GM12878 (cell line): ENCODE measurements around the gene JPT1. TPM values are rescaled to one million over a fixed set of nuclear protein-coding genes. Genes with fewer than 3 reads are reported as not detected.

Experiments
- ATAC-seq: fragments of 200-7000 bp; cut with Tn5 transposase; 3 replicates; pipeline ENCODE4 v1.9.1; 2020; ENCODE audit warnings: mild to moderate bottlenecking, moderate library complexity
- BruUV-seq: library from RNA; stranded (reverse); fragments of 400-500 nt; replicated peaks from 2 replicates; lab custom pipeline; 2021; lab: Mats Ljungman, UMichigan
- CTCF ChIA-PET: fragments of 300-600 bp; sonication (Branson Sonifier 250); formaldehyde crosslinking; extraction: SDS; loops from one replicate; lab custom pipeline; 2021; ENCODE audit warnings: inconsistent platforms; lab: Yijun Ruan, JAX
- POLR2A ChIA-PET: fragments of 350-600 bp; formaldehyde crosslinking; extraction: SDS; loops from one replicate; lab custom pipeline; 2021; ENCODE audit warnings: inconsistent platforms; lab: Charles Lee
- RAD21 ChIA-PET: fragments of 300-600 bp; sonication (Branson Sonifier 250); formaldehyde crosslinking; loops from one replicate; lab custom pipeline; 2023; ENCODE audit warnings: antibody characterized with exemption; ENCODE audit not compliant: unreplicated experiment; lab: Charles Lee
- SMC1A ChIA-PET: fragments of 300-600 bp; sonication (Branson Sonifier 250); formaldehyde crosslinking; loops from one replicate; lab custom pipeline; 2023; ENCODE audit not compliant: unreplicated experiment, uncharacterized antibody; lab: Charles Lee
- DNase-seq: peaks from one replicate; pipeline ENCODE4 v3.0.0-alpha.2; 2011; ENCODE audit warnings: low read depth, low spot score
- FAIRE-seq: peaks from 3 replicates; lab custom pipeline; 2011; peaks lifted over from hg19 to GRCh38; lab: Jason Lieb, UNC
- H2AFZ ChIP-seq: 2 replicates; pipeline ENCODE4 v1.6.0; 2011; ENCODE audit warnings: low read depth, low read length, control low read depth; ENCODE audit not compliant: control insufficient read depth
- H3K27ac ChIP-seq: 2 replicates; pipeline ENCODE4 v1.5.1; 2011; ENCODE audit warnings: control low read depth; ENCODE audit not compliant: control insufficient read depth, insufficient read depth
- H3K27me3 ChIP-seq, 2 experiments: replicated peaks in 1 of 2; 2 replicates each; pipeline versions ENCODE4 v1.6.0 to v1.6.1; 2011; ENCODE audit warnings: low read length in 1 of 2; ENCODE audit not compliant: control insufficient read depth in 2 of 2, insufficient read depth in 2 of 2
- H3K36me3 ChIP-seq, 2 experiments: 2 replicates each; pipeline ENCODE4 v1.5.1; 2011; ENCODE audit warnings: low read length in 1 of 2; ENCODE audit not compliant: control insufficient read depth in 2 of 2, insufficient read depth in 2 of 2
- H3K4me1 ChIP-seq: 2 replicates; pipeline ENCODE4 v1.6.1; 2011; ENCODE audit warnings: mild to moderate bottlenecking, low read length, moderate library complexity, mixed read lengths; ENCODE audit not compliant: control insufficient read depth, insufficient read depth
- H3K4me2 ChIP-seq: 2 replicates; pipeline ENCODE4 v1.6.0; 2011; ENCODE audit warnings: control low read depth; ENCODE audit not compliant: control insufficient read depth, insufficient read depth
- H3K4me3 ChIP-seq: fragments of 200-600 bp; sonication (generic); 2 replicates; pipeline ENCODE4 v1.5.1; 2016
- H3K79me2 ChIP-seq: 2 replicates; pipeline ENCODE4 v1.6.0; 2011; ENCODE audit warnings: low read length; ENCODE audit not compliant: control insufficient read depth, insufficient read depth
- H3K9ac ChIP-seq: 2 replicates; pipeline ENCODE4 v1.8.0; 2011; ENCODE audit warnings: low read length, control low read depth, mixed read lengths; ENCODE audit not compliant: control insufficient read depth, insufficient read depth
- H3K9me3 ChIP-seq: replicated peaks from 3 replicates; pipeline ENCODE4 v1.5.1; 2011; ENCODE audit warnings: mild to moderate bottlenecking, low read length; ENCODE audit not compliant: control insufficient read depth, insufficient read depth
- H4K20me1 ChIP-seq: 2 replicates; pipeline ENCODE4 v1.6.0; 2011; ENCODE audit not compliant: control insufficient read depth, insufficient read depth
- CBX5 ChIP-seq: sonication (generic); IDR thresholded peaks from 2 replicates; pipeline ENCODE4 v1.6.1; 2016; ENCODE audit warnings: low read depth, moderate library complexity, mild to moderate bottlenecking, inconsistent platforms
- FOS ChIP-seq: IDR thresholded peaks from 3 replicates; pipeline ENCODE4 v1.6.1; 2011; ENCODE audit warnings: borderline replicate concordance; ENCODE audit not compliant: insufficient read length; ENCODE audit errors: extremely low read depth
- HCFC1 ChIP-seq: fragments of 150-350 bp; IDR thresholded peaks from 2 replicates; pipeline ENCODE4 v1.6.1; 2014; ENCODE audit warnings: low read length
- IKZF1 ChIP-seq: fragments of 450-650 bp; conservative IDR thresholded peaks from 2 replicates; pipeline ENCODE4 v1.6.1; 2017; ENCODE audit warnings: antibody characterized with exemption, mild to moderate bottlenecking
- KAT2A ChIP-seq: conservative IDR thresholded peaks from 2 replicates; pipeline ENCODE4 v1.6.1; 2011; ENCODE audit warnings: low read depth, low read length; ENCODE audit not compliant: control insufficient read depth
- MYC ChIP-seq: IDR thresholded peaks from 2 replicates; pipeline ENCODE4 v1.6.1; 2011; ENCODE audit warnings: mild to moderate bottlenecking, low read length, moderate library complexity, inconsistent platforms; ENCODE audit not compliant: insufficient read depth, insufficient replicate concordance, insufficient read length, severe bottlenecking
- REST ChIP-seq: IDR thresholded peaks from 2 replicates; pipeline ENCODE4 v1.6.1; 2012; ENCODE audit warnings: mild to moderate bottlenecking, low read depth, low read length
- USF1 ChIP-seq: IDR thresholded peaks from 2 replicates; pipeline ENCODE4 v1.6.1; 2011; ENCODE audit warnings: borderline replicate concordance, low read depth, mild to moderate bottlenecking, moderate library complexity, mixed read lengths, low read length; ENCODE audit not compliant: insufficient read depth; ENCODE audit errors: extremely low read length
- WGBS: methylation state at CpG from one replicate; pipeline ENCODE4 v1.1.6; 2016; ENCODE audit warnings: low lambda C conversion rate; ENCODE audit not compliant: insufficient replicate concordance, insufficient coverage; ENCODE audit errors: missing lambda C conversion rate; 5-methylcytosine and 5-hydroxymethylcytosine counted together
- in situ Hi-C: fragments of 300-500 bp; cut with MboI; formaldehyde crosslinking; loops from 9 replicates; pipeline ENCODE4 v1.14.3; 2018; ENCODE audit warnings: mixed read lengths
- intact Hi-C: fragments of 100-400 bp; cut with micrococcal nuclease; formaldehyde crosslinking; loops from one replicate; pipeline ENCODE4 v1.14.2; 2022; ENCODE audit not compliant: unreplicated experiment
- polyA plus RNA-seq, 11 experiments: library from polyadenylated mRNA; depleted of rRNA in 4 of 11; unstranded in 6 of 11; stranded (reverse) in 5 of 11; fragments of >200 nt; fragmentation: Nextera tagmentation in 4 of 11; fragmentation: Illumina TruSeq in 1 of 11; extraction: Ambion mirVana in 4 of 11; extraction: Trizol in 1 of 11; gene quantifications; 1 replicate in 1 of 11; 2 replicates in 10 of 11; pipeline versions ENCODE4 v1.2.1 to v1.2.3, GENCODE V29; 2011 to 2016; ENCODE audit warnings: inconsistent platforms in 2 of 11, missing spikeins in 2 of 11, low read depth in 1 of 11
- total RNA-seq, 4 experiments: library from RNA; depleted of rRNA in 3 of 4; stranded (reverse); fragments of >200 nt in 3 of 4; fragmentation: Illumina TruSeq in 1 of 4; extraction: Trizol in 1 of 4; gene quantifications; 2 replicates each; pipeline versions ENCODE4 v1.2.1 to v1.2.3, GENCODE V29; 2013 to 2021

JPT1 gene
- total and polyA plus RNA-seq, 10 of the 15 experiments (the other 5 are each of a cell fraction or from before 2014, with no cell fraction given) = 79.7 to 651 (median 323) TPM

- no TSS peak for BruUV-seq
- in situ Hi-C loops = no loop called here
- H3K9me3 ChIP-seq = no peaks in the 10 kb centered on the region
- SMC1A ChIA-PET = interaction anchor here (1.0 to 1.2 kb wide), 3 partner anchors 13 to 100 kb away, joined by 3 read pairs; no protein-coding TSS in a partner anchor
- intact Hi-C loops = no loop called here
- H2AFZ ChIP-seq = no peak overlapping the region
- H3K36me3 ChIP-seq = no peaks in the 10 kb centered on the region
- WGBS = 76% methylated on average over 30 of the region's 31 CpGs
- H3K9ac ChIP-seq = no peak overlapping the region
- H3K27me3 ChIP-seq = no peaks in the 10 kb centered on the region
- FAIRE-seq (no peak), DNase-seq (no peak), ATAC-seq (no peak)
- TF ChIP-seq CBX5 (no peak), USF1 (no peak), FOS (no peak), REST (no peak), MYC (no peak), KAT2A (no peak), IKZF1 (no peak), HCFC1 (no peak)
- RAD21 ChIA-PET = no interaction called here
- no peak overlapping the region for H3K4me3 ChIP-seq
- no peak overlapping the region for H3K4me2 ChIP-seq
- H3K79me2 ChIP-seq = no peaks in the 10 kb centered on the region
- no peaks in the 10 kb centered on the region for H4K20me1 ChIP-seq
- CTCF ChIA-PET = interaction anchor here (1.4 to 3.8 kb wide), 3 partner anchors 14 to 102 kb away, joined by 5 to 13 read pairs (median 7); no protein-coding TSS in a partner anchor
- peaks cover 4% of the 10 kb centered on the region; the same call in 1 of the 2 replicates for H3K4me1 ChIP-seq
- POLR2A ChIA-PET = no interaction called here
- no peak overlapping the region for H3K27ac ChIP-seq
Measured at GRCh38 chr17:75099881-75100595, 54.3 kb downstream of the JPT1 start.
